Measurements from ENCODE around the gene GNPDA2. TPM values are rescaled to one million over a fixed set of nuclear protein-coding genes. Genes with fewer than 3 reads are reported as not detected.

Gene GNPDA2
- total RNA-seq, 2 experiments from 2014 or later: 13.1 to 14.6 TPM

DNA sequence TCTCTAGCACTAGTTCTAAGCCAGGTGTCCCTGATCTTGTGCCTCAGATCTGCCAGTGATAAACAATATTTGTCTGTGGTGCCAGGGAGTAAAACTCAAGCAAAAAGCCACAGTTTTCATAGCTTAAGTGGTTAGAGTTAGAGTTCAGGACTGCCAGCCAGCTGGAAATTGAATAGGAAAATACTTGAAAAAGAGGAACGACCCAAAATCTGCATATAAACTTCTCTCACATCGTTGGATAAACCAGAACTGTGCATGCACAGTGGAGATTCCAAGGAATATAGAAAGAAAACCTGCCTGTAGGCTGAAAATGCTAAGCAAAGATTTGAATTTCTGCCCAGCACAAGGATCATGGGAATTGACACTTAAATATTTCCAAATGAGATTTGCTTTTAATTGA is 35.0 kb upstream of the GNPDA2 start:
- H3K4me3 Mint-ChIP-seq: no peak overlapping the region
- H3K4me1 Mint-ChIP-seq (ENCODE audit: low read depth): no peaks in the 10 kb centered on the region
- no peak for ATAC-seq
- no peak overlapping the region for H3K27ac Mint-ChIP-seq
- ChIA-PET CTCF (no interaction called here), POLR2A (no interaction called here)
- H3K36me3 Mint-ChIP-seq (ENCODE audit: low read depth): no peaks in the 10 kb centered on the region
- DNase-seq: no peak
- no peaks in the 10 kb centered on the region for H3K9me3 Mint-ChIP-seq
- peaks cover 19% of the 10 kb centered on the region for H3K27me3 Mint-ChIP-seq
- intact Hi-C loops (cut with micrococcal nuclease): no loop called here
- TF ChIP-seq, protein P1, sequence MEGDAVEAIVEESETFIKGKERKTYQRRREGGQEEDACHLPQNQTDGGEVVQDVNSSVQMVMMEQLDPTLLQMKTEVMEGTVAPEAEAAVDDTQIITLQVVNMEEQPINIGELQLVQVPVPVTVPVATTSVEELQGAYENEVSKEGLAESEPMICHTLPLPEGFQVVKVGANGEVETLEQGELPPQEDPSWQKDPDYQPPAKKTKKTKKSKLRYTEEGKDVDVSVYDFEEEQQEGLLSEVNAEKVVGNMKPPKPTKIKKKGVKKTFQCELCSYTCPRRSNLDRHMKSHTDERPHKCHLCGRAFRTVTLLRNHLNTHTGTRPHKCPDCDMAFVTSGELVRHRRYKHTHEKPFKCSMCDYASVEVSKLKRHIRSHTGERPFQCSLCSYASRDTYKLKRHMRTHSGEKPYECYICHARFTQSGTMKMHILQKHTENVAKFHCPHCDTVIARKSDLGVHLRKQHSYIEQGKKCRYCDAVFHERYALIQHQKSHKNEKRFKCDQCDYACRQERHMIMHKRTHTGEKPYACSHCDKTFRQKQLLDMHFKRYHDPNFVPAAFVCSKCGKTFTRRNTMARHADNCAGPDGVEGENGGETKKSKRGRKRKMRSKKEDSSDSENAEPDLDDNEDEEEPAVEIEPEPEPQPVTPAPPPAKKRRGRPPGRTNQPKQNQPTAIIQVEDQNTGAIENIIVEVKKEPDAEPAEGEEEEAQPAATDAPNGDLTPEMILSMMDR (IDR thresholded peaks at IDR 0.05): no peak

DNA sequence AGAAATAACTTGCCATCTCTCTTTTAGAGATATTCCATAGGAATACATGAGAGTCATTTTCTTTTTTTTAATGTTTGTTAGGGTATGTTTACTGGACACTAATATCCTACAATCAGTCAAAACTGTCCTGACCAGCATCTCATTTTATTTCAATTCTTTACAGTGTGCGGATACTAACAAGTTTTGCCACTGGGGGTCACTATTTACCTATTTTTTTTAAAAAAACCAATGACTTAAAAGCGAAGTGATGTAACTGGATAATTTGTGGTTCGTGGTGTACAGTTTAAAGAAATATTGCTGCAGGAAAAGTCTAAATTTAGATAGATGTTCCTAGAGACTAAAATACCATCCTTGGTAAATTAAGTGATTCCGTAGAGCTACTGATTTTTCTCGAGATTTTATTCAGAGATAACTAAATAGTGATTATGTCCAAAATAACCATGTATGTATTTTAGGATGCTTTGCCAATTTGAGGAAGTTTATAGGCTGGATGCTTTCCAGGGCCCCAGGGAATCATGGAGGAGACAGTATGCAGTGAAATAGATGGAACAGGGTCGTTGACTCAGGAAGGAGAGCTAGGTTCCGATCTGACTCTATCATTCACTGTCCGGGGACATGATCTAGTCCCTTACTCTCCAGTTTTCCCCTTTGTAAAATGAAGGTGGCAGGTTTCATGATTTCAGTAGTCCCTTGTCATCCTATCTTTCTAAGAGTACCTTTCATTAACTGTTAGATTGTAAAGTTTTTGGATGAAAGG is 34.0 kb upstream of the GNPDA2 start:
- peak; percentile 49 for ATAC-seq
- intact Hi-C loops (cut with micrococcal nuclease): no loop called here
- DNase-seq: peak; percentile 2
- CTCF ChIA-PET: interaction anchor here (0.7 to 2.0 kb wide), 6 partner anchors 8 to 1887 kb away, joined by 3 to 6 read pairs (median 3); no protein-coding TSS in a partner anchor
- Mint-ChIP-seq H3K4me1 (ENCODE audit: low read depth) (no peaks in the 10 kb centered on the region), H3K27me3 (peaks cover 20% of the 10 kb centered on the region), H3K4me3 (no peak overlapping the region), H3K27ac (no peak overlapping the region), H3K36me3 (ENCODE audit: low read depth) (no peaks in the 10 kb centered on the region), H3K9me3 (no peaks in the 10 kb centered on the region)
- TF ChIP-seq, protein P1 (IDR thresholded peaks at IDR 0.05): peak; percentile 54
- POLR2A ChIA-PET: no interaction called here

DNA sequence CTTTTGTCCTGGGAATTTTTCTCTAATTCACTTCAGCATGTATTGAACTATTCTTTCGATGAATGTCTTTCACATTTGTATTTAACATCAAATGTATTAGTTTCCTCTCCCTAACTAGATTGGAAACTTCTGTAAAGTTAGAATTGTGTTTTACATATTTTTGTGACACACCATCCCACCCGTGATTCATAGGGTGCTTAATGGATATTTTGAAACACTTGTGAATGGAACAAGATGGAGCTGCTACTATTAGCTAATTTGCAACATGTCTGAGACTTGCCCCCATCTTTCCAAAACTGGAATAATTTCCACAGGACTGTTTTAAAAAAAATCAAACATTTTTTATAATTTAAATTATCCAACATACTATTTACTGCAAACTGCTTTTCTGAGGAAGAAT is 30.2 kb upstream of the GNPDA2 start:
- intact Hi-C loops (cut with micrococcal nuclease): no loop called here
- ATAC-seq (no peak), DNase-seq (no peak)
- CTCF ChIA-PET: no interaction called here
- H3K4me3 Mint-ChIP-seq: no peak overlapping the region
- POLR2A ChIA-PET: no interaction called here
- peaks cover 14% of the 10 kb centered on the region for H3K27me3 Mint-ChIP-seq
- H3K36me3 Mint-ChIP-seq (ENCODE audit: low read depth): no peaks in the 10 kb centered on the region
- H3K9me3 Mint-ChIP-seq: no peaks in the 10 kb centered on the region
- no peaks in the 10 kb centered on the region for H3K4me1 Mint-ChIP-seq (ENCODE audit: low read depth)
- H3K27ac Mint-ChIP-seq: no peak overlapping the region
- TF ChIP-seq, protein P1 (IDR thresholded peaks at IDR 0.05): no peak

DNA sequence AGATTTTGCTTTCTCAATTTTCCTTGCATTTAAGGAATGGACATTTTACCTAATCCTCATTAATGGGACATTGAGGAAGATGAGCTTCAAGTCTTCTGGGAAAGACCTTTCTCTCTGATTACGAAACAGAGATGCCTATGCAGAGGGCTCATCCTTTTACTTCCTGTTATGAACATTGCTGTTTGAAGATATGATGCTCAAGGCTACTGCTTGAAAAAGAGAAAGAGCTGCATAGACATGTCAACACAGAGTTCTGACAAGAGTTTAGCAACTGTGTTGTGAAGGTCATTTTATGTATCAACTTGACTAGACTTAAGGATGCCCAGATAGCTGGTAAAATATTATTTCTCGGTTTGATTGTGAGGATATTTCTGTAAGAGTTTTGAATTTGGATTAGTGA is 13.8 kb upstream of the GNPDA2 start:
- TF ChIP-seq, protein P1 (IDR thresholded peaks at IDR 0.05): no peak
- H3K27me3 Mint-ChIP-seq: peaks cover 10% of the 10 kb centered on the region
- no peaks in the 10 kb centered on the region for H3K36me3 Mint-ChIP-seq (ENCODE audit: low read depth)
- ChIA-PET CTCF (no interaction called here), POLR2A (no interaction called here)
- H3K4me1 Mint-ChIP-seq (ENCODE audit: low read depth): no peaks in the 10 kb centered on the region
- no peak overlapping the region for H3K4me3 Mint-ChIP-seq
- ATAC-seq (no peak), DNase-seq (no peak)
- H3K9me3 Mint-ChIP-seq: no peaks in the 10 kb centered on the region
- H3K27ac Mint-ChIP-seq: no peak overlapping the region
- intact Hi-C loops (cut with micrococcal nuclease): no loop called here

DNA sequence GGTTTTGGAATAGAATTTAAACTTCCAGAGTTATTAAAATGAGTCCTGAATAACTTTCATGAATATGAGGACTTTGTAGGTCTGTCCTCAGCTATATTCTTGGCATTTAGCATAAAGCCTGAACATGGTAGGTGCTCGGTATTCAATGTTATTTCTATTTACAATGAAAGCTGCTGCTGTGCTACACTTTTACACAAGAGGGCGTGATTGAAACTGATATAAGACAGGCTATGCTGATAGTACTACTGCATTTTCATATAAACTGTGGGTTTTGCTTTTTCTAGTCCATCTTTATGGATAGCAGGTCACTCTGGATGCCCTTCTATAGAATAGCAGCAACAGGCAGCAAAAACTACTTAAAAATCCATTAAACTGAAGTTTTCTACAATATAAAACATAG is 12.3 kb upstream of the GNPDA2 start:
- intact Hi-C loops (cut with micrococcal nuclease): no loop called here
- CTCF ChIA-PET: no interaction called here
- DNase-seq (no peak), ATAC-seq (no peak)
- Mint-ChIP-seq H3K4me3 (no peak overlapping the region), H3K9me3 (no peaks in the 10 kb centered on the region), H3K36me3 (ENCODE audit: low read depth) (no peaks in the 10 kb centered on the region), H3K4me1 (ENCODE audit: low read depth) (no peaks in the 10 kb centered on the region), H3K27me3 (peaks cover 15% of the 10 kb centered on the region), H3K27ac (no peak overlapping the region)
- TF ChIP-seq, protein P1 (IDR thresholded peaks at IDR 0.05): no peak
- POLR2A ChIA-PET: interaction anchor here (1.2 kb wide), 1 partner anchor 12 kb away, joined by 3 read pairs; the partner anchor contains the start of gene GNPDA2

Measured in activated CD8-positive, alpha-beta T cell treated with anti-CD3 and anti-CD28 coated beads for 36 hours (primary cell).